Esophagus squamous epithelium (tissue), 5 donors: ENCODE measurements around the gene MYO18B. TPM values are rescaled to one million over a fixed set of nuclear protein-coding genes. Genes with fewer than 3 reads are reported as not detected.

Experiments
- DNase-seq: peaks from one replicate; lab custom pipeline; 2025; lab: John Stamatoyannopoulos, UW
- H3K27ac ChIP-seq, 4 donors: fragments of 200-600 bp; sonication (generic); one replicate each; pipeline ENCODE4 v1.5.1; 2016 to 2019; ENCODE audit warnings: mild to moderate bottlenecking in 1 of 4
- H3K27me3 ChIP-seq, 4 donors: fragments of 200-600 bp; sonication (generic); 1 replicate in 3 of 4; 2 replicates in 1 of 4; pipeline versions ENCODE4 v1.5.1 to v1.6.0; 2017 to 2021; ENCODE audit warnings: antibody characterized with exemption in 1 of 4
- H3K36me3 ChIP-seq, 3 donors: fragments of 200-600 bp; sonication (generic); one replicate each; pipeline ENCODE4 v1.5.1; 2016 to 2019
- H3K4me1 ChIP-seq, 3 donors: fragments of 200-600 bp; sonication (generic); one replicate each; pipeline ENCODE4 v1.5.1; 2017 to 2019
- H3K4me3 ChIP-seq, 4 donors: fragments of 200-600 bp; sonication (generic); 1 replicate in 3 of 4; 2 replicates in 1 of 4; pipeline ENCODE4 v1.5.1; 2016 to 2019; ENCODE audit warnings: mild to moderate bottlenecking in 2 of 4, moderate library complexity in 1 of 4
- H3K9me3 ChIP-seq, 3 donors: fragments of 200-600 bp; sonication (generic); one replicate each; pipeline ENCODE4 v1.5.1; 2016 to 2019
- POLR2A ChIP-seq, 4 donors: fragments of 450-650 bp; IDR thresholded peaks; one replicate each; pipeline ENCODE4 v1.6.1; 2017; ENCODE audit warnings: antibody characterized with exemption in 4 of 4, mild to moderate bottlenecking in 4 of 4, moderate library complexity in 3 of 4
- WGBS, 2 donors: methylation state at CpG; one replicate each; pipeline ENCODE4 v1.1.5; 2018; 5-methylcytosine and 5-hydroxymethylcytosine counted together
- intact Hi-C: fragments of 100-400 bp; cut with DNase I; formaldehyde crosslinking; loops from one replicate; pipeline ENCODE4 v1.15.0; 2022
- total RNA-seq, 4 donors: library from RNA; depleted of rRNA; stranded (reverse); fragments of >200 nt; gene quantifications; one replicate each; pipeline ENCODE4 v1.1.0, GENCODE V29; 2016
- TF ChIP-seq, protein P1 (sequence below), 6 experiments: fragments of 450-650 bp in 4 of 6; fragments of 200-600 bp in 2 of 6; sonication (generic) in 2 of 6; IDR thresholded peaks; one replicate each; pipeline ENCODE4 v1.5.1; 2016 to 2019; ENCODE audit warnings: antibody characterized with exemption in 6 of 6, mild to moderate bottlenecking in 4 of 6, moderate library complexity in 4 of 6
- donor health status: DM: yes; HTN: yes; CAD: no.

Gene MYO18B
- total RNA-seq, 4 donors from 2014 or later: 0.06 to 2.5 (median 0.17) TPM

DNA sequence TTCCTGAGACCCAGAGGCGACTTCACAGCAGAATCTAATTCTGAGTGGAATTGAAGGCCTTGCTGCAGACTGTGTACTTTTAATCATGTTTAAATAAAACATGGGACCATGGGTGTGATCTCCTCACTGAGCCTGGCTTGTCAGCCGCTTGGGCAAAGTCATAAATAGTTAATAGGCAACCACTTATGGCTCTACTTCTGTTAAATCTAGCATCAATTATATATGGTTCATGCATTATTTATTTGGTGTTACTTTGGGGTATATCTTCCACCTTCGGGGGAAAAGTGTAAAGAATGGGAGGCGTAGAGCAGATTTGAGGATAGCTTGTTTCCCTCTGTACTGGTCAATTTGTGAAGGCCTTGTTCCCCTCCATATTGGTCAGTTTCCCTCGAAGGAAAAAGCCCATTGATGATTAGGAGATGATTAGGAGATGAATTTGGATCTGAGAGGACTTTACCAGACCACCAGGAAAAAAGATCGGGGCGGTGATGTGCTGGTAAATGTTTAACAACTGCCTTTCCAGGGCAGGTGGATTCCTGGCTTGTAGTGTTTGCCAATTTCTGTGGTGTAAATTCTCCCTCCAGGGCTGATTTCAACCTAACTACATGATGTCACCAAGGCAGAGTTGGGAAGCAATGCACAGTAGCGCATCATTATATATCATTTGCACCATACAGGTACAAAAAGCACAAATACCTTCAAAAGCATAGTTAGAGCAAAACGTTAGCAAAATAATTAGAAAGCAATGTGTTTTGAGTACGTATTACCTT lies 223.2 kb downstream of the MYO18B start:
- no peak overlapping the region for H3K27ac ChIP-seq
- H3K36me3 ChIP-seq: no peaks in the 10 kb centered on the region
- intact Hi-C loops: no loop called here
- H3K4me3 ChIP-seq: no peak overlapping the region
- no peak for DNase-seq
- no peak for TF ChIP-seq POLR2A (IDR thresholded peaks at IDR 0.05)
- TF ChIP-seq, protein P1, sequence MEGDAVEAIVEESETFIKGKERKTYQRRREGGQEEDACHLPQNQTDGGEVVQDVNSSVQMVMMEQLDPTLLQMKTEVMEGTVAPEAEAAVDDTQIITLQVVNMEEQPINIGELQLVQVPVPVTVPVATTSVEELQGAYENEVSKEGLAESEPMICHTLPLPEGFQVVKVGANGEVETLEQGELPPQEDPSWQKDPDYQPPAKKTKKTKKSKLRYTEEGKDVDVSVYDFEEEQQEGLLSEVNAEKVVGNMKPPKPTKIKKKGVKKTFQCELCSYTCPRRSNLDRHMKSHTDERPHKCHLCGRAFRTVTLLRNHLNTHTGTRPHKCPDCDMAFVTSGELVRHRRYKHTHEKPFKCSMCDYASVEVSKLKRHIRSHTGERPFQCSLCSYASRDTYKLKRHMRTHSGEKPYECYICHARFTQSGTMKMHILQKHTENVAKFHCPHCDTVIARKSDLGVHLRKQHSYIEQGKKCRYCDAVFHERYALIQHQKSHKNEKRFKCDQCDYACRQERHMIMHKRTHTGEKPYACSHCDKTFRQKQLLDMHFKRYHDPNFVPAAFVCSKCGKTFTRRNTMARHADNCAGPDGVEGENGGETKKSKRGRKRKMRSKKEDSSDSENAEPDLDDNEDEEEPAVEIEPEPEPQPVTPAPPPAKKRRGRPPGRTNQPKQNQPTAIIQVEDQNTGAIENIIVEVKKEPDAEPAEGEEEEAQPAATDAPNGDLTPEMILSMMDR (IDR thresholded peaks at IDR 0.05): no peak
- peaks cover 0 to 10% (median 0%) of the 10 kb centered on the region in 4 donors for H3K27me3 ChIP-seq
- 79 to 84% methylated on average over 10 of the region's 10 CpGs for WGBS, 2 donors
- no peaks in the 10 kb centered on the region for H3K4me1 ChIP-seq
- no peaks in the 10 kb centered on the region for H3K9me3 ChIP-seq

DNA sequence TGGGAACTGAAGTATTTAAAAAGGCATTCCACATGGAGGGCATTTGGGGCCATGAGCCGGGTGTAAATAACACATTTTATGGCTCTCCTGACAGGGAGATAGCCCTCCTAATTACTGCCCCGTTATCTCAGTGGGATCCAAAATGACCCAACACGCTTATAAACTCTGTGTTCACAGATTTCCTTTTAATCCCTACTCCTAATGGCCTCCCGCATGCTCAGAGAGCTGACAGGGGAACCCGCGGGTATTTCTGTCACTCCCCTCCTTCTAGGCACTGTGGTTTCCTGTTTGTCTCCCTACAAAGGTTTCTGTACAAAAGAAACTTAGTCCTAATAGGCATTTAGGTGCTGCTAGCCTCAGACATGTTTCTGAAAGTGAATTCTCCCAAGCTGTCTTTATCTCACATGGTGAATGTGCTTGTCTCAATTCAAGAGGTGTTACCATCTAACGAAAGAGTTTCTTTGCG lies 224.5 kb downstream of the MYO18B start:
- intact Hi-C loops: no loop called here
- H3K36me3 ChIP-seq: no peaks in the 10 kb centered on the region
- H3K9me3 ChIP-seq: no peaks in the 10 kb centered on the region
- no peak overlapping the region for H3K27ac ChIP-seq
- TF ChIP-seq, protein P1 (IDR thresholded peaks at IDR 0.05): no peak
- no peak for TF ChIP-seq POLR2A (IDR thresholded peaks at IDR 0.05)
- WGBS, 2 donors: 21 to 23% methylated on average over 8 of the region's 8 CpGs
- no peak for DNase-seq
- no peaks in the 10 kb centered on the region for H3K4me1 ChIP-seq
- H3K27me3 ChIP-seq: peaks cover 0 to 11% (median 0%) of the 10 kb centered on the region in 4 donors
- H3K4me3 ChIP-seq: no peak overlapping the region

DNA sequence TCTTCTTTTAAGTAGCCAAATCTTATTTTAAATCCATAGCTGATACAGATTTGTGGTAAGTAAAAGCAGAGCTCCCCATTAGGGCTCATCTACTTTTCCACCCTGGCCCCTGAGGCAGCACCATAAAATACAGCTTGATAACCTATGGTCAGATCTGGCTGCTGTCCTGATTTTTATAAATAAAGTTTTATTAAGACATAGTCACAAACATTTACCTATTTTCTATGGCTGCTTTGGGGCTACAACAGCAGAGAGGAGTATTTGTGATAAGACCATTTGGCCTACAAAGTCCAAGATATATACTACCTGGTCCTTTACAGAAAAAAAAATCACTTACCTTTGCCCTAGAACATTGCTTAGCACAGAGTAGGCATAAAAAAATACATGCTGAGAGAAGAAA lies 227.3 kb downstream of the MYO18B start:
- intact Hi-C loops: no loop called here
- Histone ChIP-seq H3K27ac (no peak overlapping the region), H3K27me3 (peaks cover 0 to 11% (median 0%) of the 10 kb centered on the region in 4 donors), H3K4me1 (no peaks in the 10 kb centered on the region), H3K36me3 (no peaks in the 10 kb centered on the region), H3K4me3 (no peak overlapping the region), H3K9me3 (no peaks in the 10 kb centered on the region)
- no peak for TF ChIP-seq POLR2A (IDR thresholded peaks at IDR 0.05)
- TF ChIP-seq, protein P1 (IDR thresholded peaks at IDR 0.05): no peak
- no peak for DNase-seq

DNA sequence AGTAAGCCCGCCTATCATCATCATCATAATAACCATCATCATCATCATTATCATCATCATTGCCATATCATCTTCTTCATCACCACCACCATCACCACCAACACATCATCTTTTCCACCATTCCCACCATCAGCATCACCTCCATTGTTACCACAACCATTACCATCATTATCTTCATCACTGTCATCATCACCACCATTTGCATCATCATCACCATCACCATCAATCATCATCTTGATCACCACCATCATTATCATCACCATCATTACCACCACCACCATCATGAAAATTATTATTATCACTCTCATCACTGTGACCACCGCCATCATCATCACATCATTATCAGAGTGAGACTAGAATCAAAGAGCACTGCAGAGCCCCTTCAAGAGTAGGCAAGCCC lies 227.9 kb downstream of the MYO18B start:
- intact Hi-C loops: no loop called here
- Histone ChIP-seq H3K4me3 (no peak overlapping the region), H3K27me3 (peaks cover 0 to 11% (median 0%) of the 10 kb centered on the region in 4 donors), H3K9me3 (no peaks in the 10 kb centered on the region), H3K27ac (no peak overlapping the region), H3K4me1 (no peaks in the 10 kb centered on the region), H3K36me3 (no peaks in the 10 kb centered on the region)
- 79% methylated on average over 2 of the region's 2 CpGs for WGBS, 2 donors
- no peak for DNase-seq
- no peak for TF ChIP-seq POLR2A (IDR thresholded peaks at IDR 0.05)
- TF ChIP-seq, protein P1 (IDR thresholded peaks at IDR 0.05): no peak

DNA sequence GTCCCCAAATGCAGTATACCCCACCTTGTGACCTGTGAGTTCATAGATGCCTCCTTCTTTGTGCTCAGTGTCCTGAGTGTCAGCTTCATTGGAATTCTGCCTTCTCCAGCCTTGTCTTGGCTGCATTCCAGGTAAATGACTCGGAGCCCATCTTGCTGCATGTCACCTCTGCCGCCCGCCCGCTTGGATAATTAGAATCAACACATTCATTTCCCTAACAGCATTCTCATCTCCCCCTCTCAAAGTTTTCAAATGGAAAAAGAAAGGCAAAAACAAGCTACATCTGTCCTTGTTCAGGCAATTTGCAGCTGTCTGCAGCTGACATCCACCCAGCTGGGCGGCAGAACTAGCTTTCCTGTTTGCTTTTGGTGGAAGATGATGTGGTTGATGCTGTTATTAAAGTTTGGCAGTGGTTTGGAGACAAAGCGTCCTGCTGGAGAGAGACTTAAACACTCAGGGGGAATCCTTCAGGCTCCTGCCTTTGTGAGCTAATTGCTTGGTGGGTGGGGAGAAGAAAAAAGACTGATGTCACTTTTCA lies 228.5 kb downstream of the MYO18B start:
- Histone ChIP-seq H3K27me3 (peaks cover 0 to 11% (median 0%) of the 10 kb centered on the region in 4 donors), H3K4me1 (no peaks in the 10 kb centered on the region), H3K36me3 (no peaks in the 10 kb centered on the region), H3K4me3 (no peak overlapping the region), H3K27ac (no peak overlapping the region), H3K9me3 (no peaks in the 10 kb centered on the region)
- intact Hi-C loops: no loop called here
- no peak for DNase-seq
- WGBS, 2 donors: 22 to 36% methylated on average over 6 of the region's 6 CpGs
- TF ChIP-seq POLR2A (IDR thresholded peaks at IDR 0.05): no peak
- TF ChIP-seq, protein P1 (IDR thresholded peaks at IDR 0.05): no peak
